ENCODE data around the gene TNFAIP8L3.

GRCh38 chr15:51090753-51091152 is 4.0 kb downstream of the TNFAIP8L3 start:
- TF ChIP-seq, protein P1, sequence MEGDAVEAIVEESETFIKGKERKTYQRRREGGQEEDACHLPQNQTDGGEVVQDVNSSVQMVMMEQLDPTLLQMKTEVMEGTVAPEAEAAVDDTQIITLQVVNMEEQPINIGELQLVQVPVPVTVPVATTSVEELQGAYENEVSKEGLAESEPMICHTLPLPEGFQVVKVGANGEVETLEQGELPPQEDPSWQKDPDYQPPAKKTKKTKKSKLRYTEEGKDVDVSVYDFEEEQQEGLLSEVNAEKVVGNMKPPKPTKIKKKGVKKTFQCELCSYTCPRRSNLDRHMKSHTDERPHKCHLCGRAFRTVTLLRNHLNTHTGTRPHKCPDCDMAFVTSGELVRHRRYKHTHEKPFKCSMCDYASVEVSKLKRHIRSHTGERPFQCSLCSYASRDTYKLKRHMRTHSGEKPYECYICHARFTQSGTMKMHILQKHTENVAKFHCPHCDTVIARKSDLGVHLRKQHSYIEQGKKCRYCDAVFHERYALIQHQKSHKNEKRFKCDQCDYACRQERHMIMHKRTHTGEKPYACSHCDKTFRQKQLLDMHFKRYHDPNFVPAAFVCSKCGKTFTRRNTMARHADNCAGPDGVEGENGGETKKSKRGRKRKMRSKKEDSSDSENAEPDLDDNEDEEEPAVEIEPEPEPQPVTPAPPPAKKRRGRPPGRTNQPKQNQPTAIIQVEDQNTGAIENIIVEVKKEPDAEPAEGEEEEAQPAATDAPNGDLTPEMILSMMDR (IDR thresholded peaks at IDR 0.05; ENCODE audit: low read length), result no peak
- no peak for TF ChIP-seq EZH2 (optimal IDR thresholded peaks at IDR 0.05; ENCODE audit: low read depth, low read length)

All from MM.1S (cell line).